ENCODE measurements around the gene GRID1.
"Not testable (repeated sequence)": the region's sequence is repeated elsewhere in the genome, so short reads cannot be mapped to it uniquely, and the experiment has no call there.

GRID1 gene

GRCh38 chr10:85849315-85849714, 517.3 kb downstream of the GRID1 start:
- TF ChIP-seq POLR2AphosphoS5 (IDR thresholded peaks at IDR 0.05; ENCODE audit: borderline replicate concordance, low read depth, low read length), result no peak
- no peak for TF ChIP-seq EZH2 (IDR thresholded peaks at IDR 0.05)
- no peak for TF ChIP-seq FOXP2 (optimal IDR thresholded peaks at IDR 0.05; ENCODE audit: control extremely low read depth, extremely low read length, insufficient read depth)
- Histone ChIP-seq H3K36me3 (ENCODE audit: insufficient read depth, low read length) (no peaks in the 10 kb centered on the region), H3K9me3 (ENCODE audit: low read depth, low read length) (no peaks in the 10 kb centered on the region), H3K27ac (no peak overlapping the region), H3K9ac (ENCODE audit: insufficient read length) (no peak overlapping the region), H3K4me3 (no peak overlapping the region)
- no peak for DNase-seq (ENCODE audit: low read depth, low spot score)

GRCh38 chr10:85848756-85849155, 517.8 kb downstream of the GRID1 start:
- TF ChIP-seq EZH2 (IDR thresholded peaks at IDR 0.05) (no peak), POLR2AphosphoS5 (IDR thresholded peaks at IDR 0.05; ENCODE audit: borderline replicate concordance, low read depth, low read length) (no peak), FOXP2 (optimal IDR thresholded peaks at IDR 0.05; ENCODE audit: control extremely low read depth, extremely low read length, insufficient read depth) (no peak)
- Histone ChIP-seq H3K9me3 (ENCODE audit: low read depth, low read length) (no peaks in the 10 kb centered on the region), H3K9ac (ENCODE audit: insufficient read length) (no peak overlapping the region), H3K36me3 (ENCODE audit: insufficient read depth, low read length) (no peaks in the 10 kb centered on the region), H3K4me3 (no peak overlapping the region), H3K27ac (no peak overlapping the region)
- no peak for DNase-seq (ENCODE audit: low read depth, low spot score)

- no peak for DNase-seq (ENCODE audit: low read depth, low spot score)
- H3K9ac ChIP-seq (ENCODE audit: insufficient read length), result no peak overlapping the region
- no peaks in the 10 kb centered on the region for H3K36me3 ChIP-seq (ENCODE audit: insufficient read depth, low read length)
- H3K4me3 ChIP-seq, result no peak overlapping the region
- no peak for TF ChIP-seq POLR2AphosphoS5 (IDR thresholded peaks at IDR 0.05; ENCODE audit: borderline replicate concordance, low read depth, low read length)
- no peak for TF ChIP-seq FOXP2 (optimal IDR thresholded peaks at IDR 0.05; ENCODE audit: control extremely low read depth, extremely low read length, insufficient read depth)
- no peak for TF ChIP-seq EZH2 (IDR thresholded peaks at IDR 0.05)
- no peak overlapping the region for H3K27ac ChIP-seq
- H3K9me3 ChIP-seq (ENCODE audit: low read depth, low read length), result no peaks in the 10 kb centered on the region
Measured at GRCh38 chr10:85847085-85847484, 519.5 kb downstream of the GRID1 start.

GRCh38 chr10:85838660-85839059, 527.9 kb downstream of the GRID1 start:
- H3K27ac ChIP-seq; DNase-seq (ENCODE audit: low read depth, low spot score); H3K4me3 ChIP-seq; H3K9me3 ChIP-seq (ENCODE audit: low read depth, low read length); H3K9ac ChIP-seq (ENCODE audit: insufficient read length); H3K36me3 ChIP-seq (ENCODE audit: insufficient read depth, low read length): not testable (repeated sequence)

- Histone ChIP-seq H3K9ac (ENCODE audit: insufficient read length) (no peak overlapping the region), H3K4me3 (no peak overlapping the region), H3K27ac (no peak overlapping the region), H3K36me3 (ENCODE audit: insufficient read depth, low read length) (no peaks in the 10 kb centered on the region), H3K9me3 (ENCODE audit: low read depth, low read length) (no peaks in the 10 kb centered on the region)
- no peak for TF ChIP-seq EZH2 (IDR thresholded peaks at IDR 0.05)
- TF ChIP-seq FOXP2 (optimal IDR thresholded peaks at IDR 0.05; ENCODE audit: control extremely low read depth, extremely low read length, insufficient read depth), result no peak
- no peak for TF ChIP-seq POLR2AphosphoS5 (IDR thresholded peaks at IDR 0.05; ENCODE audit: borderline replicate concordance, low read depth, low read length)
- no peak for DNase-seq (ENCODE audit: low read depth, low spot score)
Measured at GRCh38 chr10:85832988-85833387, 533.6 kb downstream of the GRID1 start.

DNA sequence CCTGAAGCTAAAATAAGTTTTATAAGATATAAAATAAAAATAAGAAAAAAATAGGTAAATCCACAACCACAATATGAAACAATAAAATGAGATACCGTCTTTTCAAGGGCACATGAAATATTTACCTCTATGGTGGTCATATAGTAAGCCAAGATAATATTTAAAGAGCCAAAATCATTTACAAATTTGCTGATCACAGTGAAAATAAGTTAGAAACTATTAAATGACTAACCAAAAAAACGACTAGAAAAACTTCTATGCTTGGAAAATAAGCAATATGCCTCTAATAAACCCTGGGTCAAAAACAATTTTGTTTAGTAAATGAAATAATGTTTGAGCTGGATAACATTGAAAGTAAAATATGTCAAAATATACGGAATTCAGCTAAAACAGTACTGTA, 535.2 kb downstream of the GRID1 start:
- H3K4me3 ChIP-seq, result no peak overlapping the region
- TF ChIP-seq POLR2AphosphoS5 (IDR thresholded peaks at IDR 0.05; ENCODE audit: borderline replicate concordance, low read depth, low read length) (no peak), EZH2 (IDR thresholded peaks at IDR 0.05) (no peak), FOXP2 (optimal IDR thresholded peaks at IDR 0.05; ENCODE audit: control extremely low read depth, extremely low read length, insufficient read depth) (no peak)
- H3K36me3 ChIP-seq (ENCODE audit: insufficient read depth, low read length), result no peaks in the 10 kb centered on the region
- no peak overlapping the region for H3K27ac ChIP-seq
- no peak for DNase-seq (ENCODE audit: low read depth, low spot score)
- H3K9ac ChIP-seq (ENCODE audit: insufficient read length), result no peak overlapping the region
- H3K9me3 ChIP-seq (ENCODE audit: low read depth, low read length), result no peaks in the 10 kb centered on the region

- H3K27ac ChIP-seq, result no peak overlapping the region
- no peak overlapping the region for H3K9ac ChIP-seq (ENCODE audit: insufficient read length)
- H3K4me3 ChIP-seq, result no peak overlapping the region
- no peaks in the 10 kb centered on the region for H3K36me3 ChIP-seq (ENCODE audit: insufficient read depth, low read length)
- no peak for TF ChIP-seq FOXP2 (optimal IDR thresholded peaks at IDR 0.05; ENCODE audit: control extremely low read depth, extremely low read length, insufficient read depth)
- no peak for TF ChIP-seq EZH2 (IDR thresholded peaks at IDR 0.05)
- TF ChIP-seq POLR2AphosphoS5 (IDR thresholded peaks at IDR 0.05; ENCODE audit: borderline replicate concordance, low read depth, low read length), result no peak
- DNase-seq (ENCODE audit: low read depth, low spot score), result no peak
- no peaks in the 10 kb centered on the region for H3K9me3 ChIP-seq (ENCODE audit: low read depth, low read length)
Measured at GRCh38 chr10:85826377-85826776, 540.2 kb downstream of the GRID1 start.

GRCh38 chr10:85811405-85811804, 555.2 kb downstream of the GRID1 start:
- no peak overlapping the region for H3K9ac ChIP-seq (ENCODE audit: insufficient read length)
- TF ChIP-seq EZH2 (IDR thresholded peaks at IDR 0.05) (no peak), POLR2AphosphoS5 (IDR thresholded peaks at IDR 0.05; ENCODE audit: borderline replicate concordance, low read depth, low read length) (no peak), FOXP2 (optimal IDR thresholded peaks at IDR 0.05; ENCODE audit: control extremely low read depth, extremely low read length, insufficient read depth) (no peak)
- H3K4me3 ChIP-seq, result no peak overlapping the region
- no peak overlapping the region for H3K27ac ChIP-seq
- no peaks in the 10 kb centered on the region for H3K9me3 ChIP-seq (ENCODE audit: low read depth, low read length)
- DNase-seq (ENCODE audit: low read depth, low spot score), result no peak
- H3K36me3 ChIP-seq (ENCODE audit: insufficient read depth, low read length), result no peaks in the 10 kb centered on the region

GRCh38 chr10:85810674-85811073, 555.9 kb downstream of the GRID1 start:
- no peak overlapping the region for H3K9ac ChIP-seq (ENCODE audit: insufficient read length)
- no peak overlapping the region for H3K4me3 ChIP-seq
- no peak overlapping the region for H3K27ac ChIP-seq
- DNase-seq (ENCODE audit: low read depth, low spot score), result no peak
- H3K36me3 ChIP-seq (ENCODE audit: insufficient read depth, low read length), result no peaks in the 10 kb centered on the region
- TF ChIP-seq POLR2AphosphoS5 (IDR thresholded peaks at IDR 0.05; ENCODE audit: borderline replicate concordance, low read depth, low read length) (no peak), EZH2 (IDR thresholded peaks at IDR 0.05) (no peak)
- H3K9me3 ChIP-seq (ENCODE audit: low read depth, low read length), result no peaks in the 10 kb centered on the region
